BLaER1 treated with 17β-estradiol and CSF1 and Interleukin-3, amounts not matched to agents 10 nM and 100 nM (cell line): ENCODE results near the gene IQCM.

Experiments used
- H3K27ac ChIP-seq, 11 experiments: shearing (Covaris generic); formaldehyde crosslinking; 2 replicates each; pipeline ENCODE4 v1.8.1; 2022
- H3K27me3 ChIP-seq, 11 experiments: shearing (Covaris generic); formaldehyde crosslinking; 2 replicates each; pipeline ENCODE4 v1.8.1; 2022
- H3K36me3 ChIP-seq, 11 experiments: shearing (Covaris generic); formaldehyde crosslinking; 2 replicates each; pipeline ENCODE4 v1.8.1; 2022
- H3K4me1 ChIP-seq, 10 experiments: shearing (Covaris generic); formaldehyde crosslinking; 2 replicates each; pipeline ENCODE4 v1.8.1; 2022
- H3K4me2 ChIP-seq, 11 experiments: shearing (Covaris generic); formaldehyde crosslinking; 2 replicates each; pipeline ENCODE4 v1.8.1; 2022
- H3K4me3 ChIP-seq, 10 experiments: shearing (Covaris generic); formaldehyde crosslinking; 2 replicates each; pipeline ENCODE4 v1.8.1; 2022
- H3K9ac ChIP-seq, 11 experiments: shearing (Covaris generic); formaldehyde crosslinking; 2 replicates each; pipeline ENCODE4 v1.8.1; 2022
- H3K9me3 ChIP-seq, 11 experiments: shearing (Covaris generic); formaldehyde crosslinking; replicated peaks in 1 of 11; 2 replicates each; pipeline ENCODE4 v1.8.1; 2022
- H4K20me1 ChIP-seq, 11 experiments: shearing (Covaris generic); formaldehyde crosslinking; 2 replicates each; pipeline ENCODE4 v1.8.1; 2022
- Cebpa-rat ChIP-seq, 11 experiments: shearing (Covaris generic); IDR thresholded peaks; 2 replicates each; pipeline ENCODE4 v1.8.1; 2022

Gene IQCM

DNA sequence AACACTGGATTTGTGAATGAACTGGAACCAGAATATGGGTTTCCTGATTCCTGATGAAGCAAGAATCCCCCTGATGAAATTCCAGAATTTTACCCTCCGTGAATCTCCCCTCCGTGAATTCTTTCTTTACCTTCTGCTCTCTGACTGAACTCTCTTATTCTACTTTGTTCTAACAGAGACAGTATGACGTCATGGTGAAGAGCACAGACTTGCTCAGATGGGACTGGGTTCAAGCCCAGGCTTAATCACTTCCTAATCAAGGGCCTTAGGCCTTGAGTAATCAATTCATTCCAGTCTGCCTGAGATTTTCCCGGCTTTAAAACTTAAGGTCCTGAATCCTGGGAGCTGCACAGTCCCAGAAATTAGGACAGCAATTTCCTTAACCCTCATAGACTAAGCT is 64.5 kb downstream of the IQCM start:
- H3K36me3 ChIP-seq: no peaks in the 10 kb centered on the region
- no peaks in the 10 kb centered on the region for H3K27me3 ChIP-seq
- H3K4me3 ChIP-seq: no peak overlapping the region
- no peak overlapping the region for H3K9ac ChIP-seq
- no peaks in the 10 kb centered on the region for H3K9me3 ChIP-seq
- no peak overlapping the region for H3K27ac ChIP-seq
- no peak overlapping the region for H3K4me2 ChIP-seq
- TF ChIP-seq Cebpa-rat (IDR thresholded peaks at IDR 0.05): no peak
- no peaks in the 10 kb centered on the region for H4K20me1 ChIP-seq
- peaks cover 0 to 16% (median 0%) of the 10 kb centered on the region in 10 experiments; a peak in 4 of 20 replicates for H3K4me1 ChIP-seq

- no peak overlapping the region for H3K9ac ChIP-seq
- no peaks in the 10 kb centered on the region for H3K36me3 ChIP-seq
- H3K27me3 ChIP-seq: no peaks in the 10 kb centered on the region
- no peak for TF ChIP-seq Cebpa-rat (IDR thresholded peaks at IDR 0.05)
- H3K9me3 ChIP-seq: no peaks in the 10 kb centered on the region
- H3K4me2 ChIP-seq: no peak overlapping the region
- H3K4me3 ChIP-seq: no peak overlapping the region
- no peak overlapping the region for H3K27ac ChIP-seq
- H4K20me1 ChIP-seq: no peaks in the 10 kb centered on the region
- H3K4me1 ChIP-seq: peaks cover 0 to 11% (median 0%) of the 10 kb centered on the region in 10 experiments; a peak in 4 of 20 replicates
Observed at GRCh38 chr4:149749784-149750183, 65.9 kb downstream of the IQCM start.

DNA sequence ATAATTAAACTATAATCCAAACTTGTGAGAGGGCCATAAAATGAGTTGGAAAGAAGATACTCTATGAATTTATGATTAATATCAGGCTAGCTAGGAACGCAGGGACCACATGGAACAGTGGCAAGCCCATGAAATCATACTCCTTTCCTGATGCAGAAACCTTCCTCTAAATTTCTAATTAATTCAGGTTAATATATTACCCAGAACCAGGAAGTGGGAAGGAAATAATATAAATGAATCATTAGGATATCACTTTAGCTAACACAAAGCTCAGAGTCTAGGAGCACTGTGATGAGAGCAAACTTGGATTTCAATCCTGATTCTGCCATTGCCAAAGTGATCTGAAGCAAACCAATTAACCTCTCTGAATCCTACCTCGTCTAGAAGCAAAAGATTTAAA is 68.0 kb downstream of the IQCM start:
- Histone ChIP-seq H3K27me3 (no peaks in the 10 kb centered on the region), H4K20me1 (no peaks in the 10 kb centered on the region), H3K9me3 (no peaks in the 10 kb centered on the region), H3K9ac (no peak overlapping the region), H3K4me3 (no peak overlapping the region), H3K4me1 (no peaks in the 10 kb centered on the region), H3K4me2 (no peak overlapping the region), H3K36me3 (no peaks in the 10 kb centered on the region), H3K27ac (no peak overlapping the region)
- no peak for TF ChIP-seq Cebpa-rat (IDR thresholded peaks at IDR 0.05)

- Histone ChIP-seq H3K9ac (no peak overlapping the region), H3K9me3 (no peaks in the 10 kb centered on the region), H3K4me3 (no peak overlapping the region), H3K4me2 (no peak overlapping the region), H4K20me1 (no peaks in the 10 kb centered on the region), H3K4me1 (peaks cover 0 to 3% (median 0%) of the 10 kb centered on the region in 10 experiments; a peak in 1 of 20 replicates), H3K27ac (no peak overlapping the region), H3K36me3 (no peaks in the 10 kb centered on the region), H3K27me3 (no peaks in the 10 kb centered on the region)
- no peak for TF ChIP-seq Cebpa-rat (IDR thresholded peaks at IDR 0.05)
Observed at GRCh38 chr4:149746276-149746675, 69.4 kb downstream of the IQCM start.

DNA sequence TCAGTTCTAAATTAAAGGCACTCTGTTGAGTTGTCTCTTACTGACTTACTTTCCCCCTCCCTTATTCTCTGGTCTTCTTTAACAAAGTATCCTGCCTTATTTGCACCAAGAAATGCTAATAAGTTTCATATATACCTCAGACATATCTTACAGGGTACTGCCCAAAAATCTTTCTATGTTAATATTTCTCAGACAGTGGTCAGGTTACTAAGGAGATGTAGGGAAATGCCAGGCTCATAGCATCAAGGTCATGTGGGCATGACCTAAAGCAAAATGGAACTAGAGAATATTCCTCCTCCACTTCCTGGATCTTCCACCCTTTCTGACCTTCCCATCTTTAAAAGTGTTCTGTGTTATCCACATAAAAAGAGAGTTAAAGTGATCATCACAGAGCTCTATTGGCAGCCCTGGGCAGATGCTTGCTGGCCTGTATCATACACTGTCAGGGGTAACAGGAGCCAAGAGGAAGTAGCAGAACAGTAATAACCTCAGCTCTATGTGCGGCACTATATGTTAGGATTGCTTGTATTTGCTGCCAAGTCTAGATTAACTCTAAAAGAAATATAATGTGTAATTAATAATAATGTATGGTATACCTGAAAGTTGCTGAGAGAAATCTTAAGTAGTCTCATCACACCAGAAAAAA is 74.3 kb downstream of the IQCM start:
- Histone ChIP-seq H3K36me3 (no peaks in the 10 kb centered on the region), H3K27ac (no peak overlapping the region), H3K9ac (no peak overlapping the region), H3K27me3 (no peaks in the 10 kb centered on the region), H4K20me1 (no peaks in the 10 kb centered on the region), H3K4me1 (peaks cover 0 to 41% (median 0%) of the 10 kb centered on the region in 10 experiments; a peak in 6 of 20 replicates), H3K4me3 (no peak overlapping the region), H3K9me3 (no peaks in the 10 kb centered on the region), H3K4me2 (peak overlapping the region in 1 of 11 experiments; percentile 11; a peak in 1 of 22 replicates)
- no peak for TF ChIP-seq Cebpa-rat (IDR thresholded peaks at IDR 0.05)

GRCh38 chr4:149738156-149738555 is 77.5 kb downstream of the IQCM start:
- no peaks in the 10 kb centered on the region for H3K9me3 ChIP-seq
- H3K27ac ChIP-seq: peak overlapping the region in 3 of 11 experiments; percentile 57 to 76 (median 68); a peak in 5 of 22 replicates
- no peaks in the 10 kb centered on the region for H4K20me1 ChIP-seq
- H3K4me3 ChIP-seq: no peak overlapping the region
- no peak for TF ChIP-seq Cebpa-rat (IDR thresholded peaks at IDR 0.05)
- H3K36me3 ChIP-seq: no peaks in the 10 kb centered on the region
- H3K4me1 ChIP-seq: peaks cover 0 to 50% (median 0%) of the 10 kb centered on the region in 10 experiments; a peak in 6 of 20 replicates
- H3K27me3 ChIP-seq: no peaks in the 10 kb centered on the region
- H3K4me2 ChIP-seq: peak overlapping the region in 3 of 11 experiments; percentile 55 to 76 (median 72); a peak in 6 of 22 replicates
- peak overlapping the region in 2 of 11 experiments; percentile 28 to 64; a peak in 2 of 22 replicates for H3K9ac ChIP-seq

- no peak overlapping the region for H3K9ac ChIP-seq
- peaks cover 0 to 47% (median 0%) of the 10 kb centered on the region in 10 experiments; a peak in 6 of 20 replicates for H3K4me1 ChIP-seq
Observed at GRCh38 chr4:149735796-149736195, 79.8 kb downstream of the IQCM start.

DNA sequence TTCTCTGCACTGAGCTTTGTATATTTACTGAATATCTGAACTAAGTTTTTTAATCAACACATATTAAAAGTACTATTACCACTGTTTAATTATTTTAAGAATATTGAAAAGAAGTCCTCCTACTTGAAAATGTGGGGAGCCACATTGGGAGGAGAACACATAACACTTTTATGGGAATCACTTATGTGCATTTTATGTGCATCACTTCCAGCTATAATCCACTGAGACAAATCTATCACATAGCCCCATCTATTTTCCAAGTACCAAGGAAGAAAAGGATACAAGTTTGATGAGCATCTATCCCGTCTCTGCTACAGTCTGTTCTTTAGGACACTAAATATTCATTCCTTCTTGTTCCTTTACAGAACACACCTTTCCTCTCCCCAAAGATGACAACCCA is 87.2 kb downstream of the IQCM start:
- H3K27ac ChIP-seq: no peak overlapping the region
- TF ChIP-seq Cebpa-rat (IDR thresholded peaks at IDR 0.05): no peak
- no peaks in the 10 kb centered on the region for H4K20me1 ChIP-seq
- no peak overlapping the region for H3K4me3 ChIP-seq
- H3K36me3 ChIP-seq: no peaks in the 10 kb centered on the region
- H3K9ac ChIP-seq: no peak overlapping the region
- no peak overlapping the region for H3K4me2 ChIP-seq
- no peaks in the 10 kb centered on the region for H3K27me3 ChIP-seq
- H3K4me1 ChIP-seq: peaks cover 0 to 2% (median 0%) of the 10 kb centered on the region in 10 experiments; a peak in 3 of 20 replicates
- no peaks in the 10 kb centered on the region for H3K9me3 ChIP-seq

More at GRCh38 chr4:149735796-149736195, 79.8 kb downstream of the IQCM start:
- no peaks in the 10 kb centered on the region for H3K36me3 ChIP-seq
- H3K4me2 ChIP-seq: peak overlapping the region in 2 of 11 experiments; percentile 60 to 72; a peak in 4 of 22 replicates
- no peak overlapping the region for H3K4me3 ChIP-seq
- TF ChIP-seq Cebpa-rat (IDR thresholded peaks at IDR 0.05): peak in 3 of 11 experiments; percentile 9 to 35 (median 28); a peak in 3 of 22 replicates
- no peaks in the 10 kb centered on the region for H3K9me3 ChIP-seq
- no peak overlapping the region for H3K27ac ChIP-seq
- no peaks in the 10 kb centered on the region for H4K20me1 ChIP-seq
- H3K27me3 ChIP-seq: no peaks in the 10 kb centered on the region

DNA sequence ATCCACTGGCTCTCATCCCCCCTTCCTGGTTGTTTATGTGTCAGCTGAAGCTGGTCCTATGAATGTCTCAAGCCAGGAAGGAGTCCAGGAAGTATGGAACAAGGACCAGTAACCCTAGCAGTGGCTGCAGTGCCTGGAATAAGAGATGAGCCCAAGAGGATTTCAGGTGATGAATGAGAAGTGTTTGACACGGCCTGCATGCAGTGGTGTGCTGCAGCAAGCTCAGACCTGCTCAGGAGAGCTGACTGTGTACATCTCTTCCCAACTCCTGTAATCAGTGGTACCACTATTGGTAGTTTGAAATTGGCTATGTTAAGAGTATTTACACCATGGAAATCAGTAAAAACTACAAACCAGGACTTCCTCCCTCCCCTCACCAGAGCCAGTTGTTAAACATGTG is 88.0 kb downstream of the IQCM start:
- Histone ChIP-seq H3K27ac (no peak overlapping the region), H3K4me3 (no peak overlapping the region), H3K9me3 (no peaks in the 10 kb centered on the region), H4K20me1 (no peaks in the 10 kb centered on the region), H3K9ac (no peak overlapping the region), H3K36me3 (no peaks in the 10 kb centered on the region), H3K4me1 (peaks cover 0 to 9% (median 0%) of the 10 kb centered on the region in 10 experiments; a peak in 3 of 20 replicates), H3K27me3 (no peaks in the 10 kb centered on the region), H3K4me2 (no peak overlapping the region)
- no peak for TF ChIP-seq Cebpa-rat (IDR thresholded peaks at IDR 0.05)

DNA sequence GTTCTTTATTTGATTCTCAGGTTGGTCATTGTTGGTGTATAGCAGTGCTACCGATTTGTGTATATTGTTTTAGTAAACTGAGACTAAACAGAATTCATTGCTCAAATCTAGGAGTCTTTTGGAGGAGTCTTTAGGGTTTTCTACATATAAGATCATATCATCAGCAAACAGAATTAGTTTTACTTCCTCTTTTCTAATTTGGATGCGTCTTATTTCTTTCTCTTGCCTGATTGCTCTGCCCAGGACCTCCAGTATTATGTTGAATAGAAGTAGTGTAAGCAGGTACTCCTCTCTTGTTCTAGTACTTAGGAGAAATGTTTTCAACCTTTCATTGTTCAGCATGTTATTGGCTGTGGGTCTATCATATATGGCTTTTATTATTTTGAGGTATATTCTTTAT is 92.6 kb downstream of the IQCM start:
- TF ChIP-seq Cebpa-rat (IDR thresholded peaks at IDR 0.05): no peak
- peaks cover 0 to 9% (median 0%) of the 10 kb centered on the region in 10 experiments; a peak in 3 of 20 replicates for H3K4me1 ChIP-seq
- H3K4me3 ChIP-seq: no peak overlapping the region
- peak overlapping the region in 1 of 11 experiments; percentile 0; a peak in 1 of 22 replicates for H3K4me2 ChIP-seq
- H3K27ac ChIP-seq: no peak overlapping the region
- H3K27me3 ChIP-seq: no peaks in the 10 kb centered on the region
- H3K36me3 ChIP-seq: no peaks in the 10 kb centered on the region
- H3K9me3 ChIP-seq: no peaks in the 10 kb centered on the region
- no peak overlapping the region for H3K9ac ChIP-seq
- H4K20me1 ChIP-seq: no peaks in the 10 kb centered on the region
